Subcutaneous abdominal adipose tissue (tissue), 5 donors: ENCODE results near the gene PLCB1.
A peak's percentile ranks its signal among the peaks of the same experiment; 100 is the strongest.

Source experiments
- H3K27ac ChIP-seq: one replicate; pipeline ENCODE4 v1.7.0; 2013; ENCODE audit warnings: low read depth, mild to moderate bottlenecking, inconsistent platforms, low read length, moderate library complexity
- H3K27me3 ChIP-seq, 5 donors: one replicate each; pipeline ENCODE4 v1.7.0; 2013; ENCODE audit warnings: low read length in 5 of 5, inconsistent platforms in 1 of 5; ENCODE audit not compliant: control insufficient read depth in 5 of 5, insufficient read depth in 4 of 5
- H3K36me3 ChIP-seq, 5 donors: one replicate each; pipeline ENCODE4 v1.7.0; 2013; ENCODE audit warnings: low read length in 5 of 5; ENCODE audit not compliant: control insufficient read depth in 5 of 5, insufficient read depth in 5 of 5
- H3K4me1 ChIP-seq, 5 donors: one replicate each; pipeline ENCODE4 v1.7.0; 2013; ENCODE audit warnings: low read length in 5 of 5, mild to moderate bottlenecking in 3 of 5, moderate library complexity in 1 of 5; ENCODE audit not compliant: control insufficient read depth in 5 of 5, insufficient read depth in 5 of 5
- H3K4me3 ChIP-seq, 5 donors: one replicate each; pipeline ENCODE4 v1.7.0; 2013; ENCODE audit warnings: low read length in 5 of 5, low read depth in 1 of 5
- H3K9ac ChIP-seq, 5 donors: one replicate each; pipeline ENCODE4 v1.7.0; 2013; ENCODE audit warnings: low read length in 5 of 5, mild to moderate bottlenecking in 4 of 5, moderate library complexity in 3 of 5
- H3K9me3 ChIP-seq, 5 donors: one replicate each; pipeline ENCODE4 v1.7.0; 2013; ENCODE audit warnings: low read length in 5 of 5; ENCODE audit not compliant: control insufficient read depth in 5 of 5
- donor health status: healthy.
- donor health status: healthy.
- donor health status: healthy.
- donor health status: healthy.
- donor health status: healthy.

The PLCB1 gene

GRCh38 chr20:8602389-8603116 is 470.5 kb downstream of the PLCB1 start:
- no peaks in the 10 kb centered on the region for H3K36me3 ChIP-seq
- H3K4me3 ChIP-seq: peak overlapping the region in 2 of 5 donors; percentile 27 to 34
- H3K9ac ChIP-seq: peak overlapping the region in 3 of 5 donors; percentile 36 to 57 (median 56)
- no peaks in the 10 kb centered on the region for H3K9me3 ChIP-seq
- peak overlapping the region; percentile 34 for H3K27ac ChIP-seq
- H3K27me3 ChIP-seq: no peaks in the 10 kb centered on the region
- H3K4me1 ChIP-seq: peaks cover 0 to 9% (median 0%) of the 10 kb centered on the region in 5 donors

GRCh38 chr20:8608470-8608869 is 476.4 kb downstream of the PLCB1 start:
- H3K9me3 ChIP-seq: peaks cover 0 to 2% (median 0%) of the 10 kb centered on the region in 5 donors
- H3K4me3 ChIP-seq: no peak overlapping the region
- H3K4me1 ChIP-seq: no peaks in the 10 kb centered on the region
- H3K9ac ChIP-seq: no peak overlapping the region
- H3K27ac ChIP-seq: no peak overlapping the region
- no peaks in the 10 kb centered on the region for H3K36me3 ChIP-seq
- H3K27me3 ChIP-seq: no peaks in the 10 kb centered on the region

GRCh38 chr20:8616792-8617191 is 484.7 kb downstream of the PLCB1 start:
- H3K9me3 ChIP-seq: peaks cover 0 to 2% (median 0%) of the 10 kb centered on the region in 5 donors
- no peak overlapping the region for H3K27ac ChIP-seq

GRCh38 chr20:8621001-8621400 is 488.9 kb downstream of the PLCB1 start:
- no peak overlapping the region for H3K4me3 ChIP-seq
- H3K9me3 ChIP-seq: no peaks in the 10 kb centered on the region
- H3K27me3 ChIP-seq: no peaks in the 10 kb centered on the region
- no peak overlapping the region for H3K9ac ChIP-seq
- no peaks in the 10 kb centered on the region for H3K4me1 ChIP-seq
- no peak overlapping the region for H3K27ac ChIP-seq
- H3K36me3 ChIP-seq: no peaks in the 10 kb centered on the region

More at GRCh38 chr20:8616792-8617191, 484.7 kb downstream of the PLCB1 start:
- no peak overlapping the region for H3K4me3 ChIP-seq
- H3K9ac ChIP-seq: no peak overlapping the region
- no peaks in the 10 kb centered on the region for H3K36me3 ChIP-seq
- no peaks in the 10 kb centered on the region for H3K4me1 ChIP-seq
- H3K27me3 ChIP-seq: no peaks in the 10 kb centered on the region

GRCh38 chr20:8624046-8624445 is 492.0 kb downstream of the PLCB1 start:
- Histone ChIP-seq H3K4me3 (no peak overlapping the region), H3K27me3 (no peaks in the 10 kb centered on the region), H3K9me3 (no peaks in the 10 kb centered on the region)

GRCh38 chr20:8624616-8625015 is 492.6 kb downstream of the PLCB1 start:
- H3K4me1 ChIP-seq: peaks cover 0 to 17% (median 5%) of the 10 kb centered on the region in 5 donors
- H3K4me3 ChIP-seq: no peak overlapping the region
- H3K27ac ChIP-seq: no peak overlapping the region
- no peak overlapping the region for H3K9ac ChIP-seq
- H3K27me3 ChIP-seq: no peaks in the 10 kb centered on the region
- no peaks in the 10 kb centered on the region for H3K9me3 ChIP-seq
- no peaks in the 10 kb centered on the region for H3K36me3 ChIP-seq

More at GRCh38 chr20:8624046-8624445, 492.0 kb downstream of the PLCB1 start:
- Histone ChIP-seq H3K36me3 (no peaks in the 10 kb centered on the region), H3K9ac (no peak overlapping the region), H3K4me1 (peaks cover 0 to 17% (median 5%) of the 10 kb centered on the region in 5 donors), H3K27ac (no peak overlapping the region)

- no peak overlapping the region for H3K9ac ChIP-seq
- peak overlapping the region; percentile 22 for H3K27ac ChIP-seq
- H3K4me3 ChIP-seq: peak overlapping the region; percentile 1 to 65 (median 55)
- H3K4me1 ChIP-seq: peaks cover 0 to 17% (median 5%) of the 10 kb centered on the region in 5 donors
- no peaks in the 10 kb centered on the region for H3K36me3 ChIP-seq
- no peaks in the 10 kb centered on the region for H3K27me3 ChIP-seq
- no peaks in the 10 kb centered on the region for H3K9me3 ChIP-seq
Observed at GRCh38 chr20:8627340-8628004, 495.4 kb downstream of the PLCB1 start.

- Histone ChIP-seq H3K4me1 (peaks cover 0 to 17% (median 5%) of the 10 kb centered on the region in 5 donors), H3K27me3 (no peaks in the 10 kb centered on the region), H3K9me3 (no peaks in the 10 kb centered on the region), H3K27ac (no peak overlapping the region), H3K4me3 (no peak overlapping the region), H3K9ac (no peak overlapping the region), H3K36me3 (no peaks in the 10 kb centered on the region)
Observed at GRCh38 chr20:8631271-8631670, 499.2 kb downstream of the PLCB1 start.

- no peaks in the 10 kb centered on the region for H3K27me3 ChIP-seq
- H3K36me3 ChIP-seq: no peaks in the 10 kb centered on the region
- H3K9ac ChIP-seq: no peak overlapping the region
- no peak overlapping the region for H3K4me3 ChIP-seq
- no peak overlapping the region for H3K27ac ChIP-seq
- H3K4me1 ChIP-seq: no peaks in the 10 kb centered on the region
- no peaks in the 10 kb centered on the region for H3K9me3 ChIP-seq
Observed at GRCh38 chr20:8633366-8633765, 501.3 kb downstream of the PLCB1 start.

GRCh38 chr20:8635048-8635572 is 503.0 kb downstream of the PLCB1 start:
- no peaks in the 10 kb centered on the region for H3K27me3 ChIP-seq
- H3K9ac ChIP-seq: no peak overlapping the region
- no peaks in the 10 kb centered on the region for H3K4me1 ChIP-seq
- H3K27ac ChIP-seq: no peak overlapping the region
- H3K9me3 ChIP-seq: no peaks in the 10 kb centered on the region
- no peak overlapping the region for H3K4me3 ChIP-seq
- H3K36me3 ChIP-seq: no peaks in the 10 kb centered on the region
